Tibial nerve (tissue), 3 donors: Measurements from ENCODE around the gene DLG1.

ENCODE experiments used
- CTCF ChIP-seq, 5 experiments: fragments of 200-600 bp in 3 of 5; fragments of 450-650 bp in 2 of 5; sonication (generic) in 3 of 5; IDR thresholded peaks; one replicate each; pipeline ENCODE4 v1.5.1; 2016 to 2019; ENCODE audit warnings: antibody characterized with exemption in 5 of 5, mild to moderate bottlenecking in 3 of 5, moderate library complexity in 2 of 5
- POLR2A ChIP-seq, 2 donors: fragments of 450-650 bp; IDR thresholded peaks; one replicate each; pipeline ENCODE4 v1.6.1; 2017; ENCODE audit warnings: antibody characterized with exemption in 2 of 2, mild to moderate bottlenecking in 2 of 2, moderate library complexity in 2 of 2

- TF ChIP-seq CTCF (IDR thresholded peaks at IDR 0.05), result no peak
- TF ChIP-seq POLR2A (IDR thresholded peaks at IDR 0.05), result no peak
Observed at GRCh38 chr3:197023241-197023997, 275.0 kb downstream of the DLG1 start.
